Measurements from ENCODE around the gene TUBB1.

The TUBB1 gene

GRCh38 chr20:59025086-59025485 lies 5.9 kb downstream of the TUBB1 start (continued):
- TF ChIP-seq ZNF37A (tag by site-specific recombination; IDR thresholded peaks at IDR 0.05) (no peak), ZNF560 (tag by site-specific recombination; IDR thresholded peaks at IDR 0.05; ENCODE audit: borderline replicate concordance) (no peak), IKZF3 (tag by site-specific recombination; IDR thresholded peaks at IDR 0.05) (no peak), ZFP37 (tag by site-specific recombination; IDR thresholded peaks at IDR 0.05) (no peak), ZNF175 (tag by site-specific recombination; IDR thresholded peaks at IDR 0.05) (no peak), PRDM10 (tag by site-specific recombination; IDR thresholded peaks at IDR 0.05) (no peak), KLF9 (tag by site-specific recombination; IDR thresholded peaks at IDR 0.05; ENCODE audit: low read depth) (no peak)

GRCh38 chr20:59025511-59025910 lies 6.3 kb downstream of the TUBB1 start:
- TF ChIP-seq SP2 (tag by site-specific recombination; IDR thresholded peaks at IDR 0.05) (no peak), SP7 (tag by site-specific recombination; IDR thresholded peaks at IDR 0.05) (0 out of 2 replicates have a peak, but pooled peaks have one; percentile 35)
- TF ChIP-seq, protein P1, sequence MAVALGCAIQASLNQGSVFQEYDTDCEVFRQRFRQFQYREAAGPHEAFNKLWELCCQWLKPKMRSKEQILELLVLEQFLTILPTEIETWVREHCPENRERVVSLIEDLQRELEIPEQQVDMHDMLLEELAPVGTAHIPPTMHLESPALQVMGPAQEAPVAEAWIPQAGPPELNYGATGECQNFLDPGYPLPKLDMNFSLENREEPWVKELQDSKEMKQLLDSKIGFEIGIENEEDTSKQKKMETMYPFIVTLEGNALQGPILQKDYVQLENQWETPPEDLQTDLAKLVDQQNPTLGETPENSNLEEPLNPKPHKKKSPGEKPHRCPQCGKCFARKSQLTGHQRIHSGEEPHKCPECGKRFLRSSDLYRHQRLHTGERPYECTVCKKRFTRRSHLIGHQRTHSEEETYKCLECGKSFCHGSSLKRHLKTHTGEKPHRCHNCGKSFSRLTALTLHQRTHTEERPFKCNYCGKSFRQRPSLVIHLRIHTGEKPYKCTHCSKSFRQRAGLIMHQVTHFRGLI (tag by site-specific recombination; IDR thresholded peaks at IDR 0.05), result no peak
- CTCF ChIA-PET, result interaction anchor here (0.6 kb wide), 1 partner anchor 62 kb away, joined by 3 read pairs; no protein-coding TSS in a partner anchor
- H3K27ac ChIP-seq (ENCODE audit: extremely low read depth, low read depth, low read length), result no peak overlapping the region
- H3K9me3 ChIP-seq (ENCODE audit: control insufficient read depth, insufficient read depth, low read depth, low read length), result no peaks in the 10 kb centered on the region
- POLR2A ChIA-PET, result no interaction called here
- 0 out of 2 replicates have a peak, but pooled peaks cover 2% of the 10 kb centered on the region for H3K4me1 ChIP-seq (ENCODE audit: control insufficient read depth, insufficient read depth, low read length)
- H3K4me3 ChIP-seq (ENCODE audit: low read depth, low read length), result no peak overlapping the region
- H3K36me3 ChIP-seq (ENCODE audit: control insufficient read depth in 2 of 2, insufficient read depth in 1 of 2, low read length in 2 of 2), result peaks cover 7 to 79% of the 10 kb centered on the region in 2 experiments

- no peak for TF ChIP-seq GLIS2 (tag by site-specific recombination; IDR thresholded peaks at IDR 0.05)
- H3K27ac ChIP-seq (ENCODE audit: extremely low read depth, low read depth, low read length), result no peak overlapping the region
- H3K4me1 ChIP-seq (ENCODE audit: control insufficient read depth, insufficient read depth, low read length), result peaks cover 7% of the 10 kb centered on the region; the same call in 1 of the 2 replicates
- POLR2A ChIA-PET, result no interaction called here
- H3K9me3 ChIP-seq (ENCODE audit: control insufficient read depth, insufficient read depth, low read depth, low read length), result no peaks in the 10 kb centered on the region
- H3K4me3 ChIP-seq (ENCODE audit: low read depth, low read length), result no peak overlapping the region
- CTCF ChIA-PET, result no interaction called here
- H3K36me3 ChIP-seq (ENCODE audit: control insufficient read depth in 2 of 2, insufficient read depth in 1 of 2, low read length in 2 of 2), result peaks cover 5 to 87% of the 10 kb centered on the region in 2 experiments
These were observed 7.9 kb downstream of the TUBB1 start for GRCh38 chr20:59026904-59027740.

GRCh38 chr20:59027741-59028320 lies 8.6 kb downstream of the TUBB1 start:
- CTCF ChIA-PET, result interaction anchor here (0.6 to 0.7 kb wide), 2 partner anchors 8 to 990 kb away, joined by 3 read pairs; no protein-coding TSS in a partner anchor
- peaks cover 7% of the 10 kb centered on the region; the same call in 1 of the 2 replicates for H3K4me1 ChIP-seq (ENCODE audit: control insufficient read depth, insufficient read depth, low read length)
- no peak overlapping the region for H3K4me3 ChIP-seq (ENCODE audit: low read depth, low read length)
- H3K36me3 ChIP-seq (ENCODE audit: control insufficient read depth in 2 of 2, insufficient read depth in 1 of 2, low read length in 2 of 2), result peaks cover 4 to 83% of the 10 kb centered on the region in 2 experiments
- POLR2A ChIA-PET, result no interaction called here
- no peaks in the 10 kb centered on the region for H3K9me3 ChIP-seq (ENCODE audit: control insufficient read depth, insufficient read depth, low read depth, low read length)
- no peak overlapping the region for H3K27ac ChIP-seq (ENCODE audit: extremely low read depth, low read depth, low read length)
- TF ChIP-seq, protein P2, sequence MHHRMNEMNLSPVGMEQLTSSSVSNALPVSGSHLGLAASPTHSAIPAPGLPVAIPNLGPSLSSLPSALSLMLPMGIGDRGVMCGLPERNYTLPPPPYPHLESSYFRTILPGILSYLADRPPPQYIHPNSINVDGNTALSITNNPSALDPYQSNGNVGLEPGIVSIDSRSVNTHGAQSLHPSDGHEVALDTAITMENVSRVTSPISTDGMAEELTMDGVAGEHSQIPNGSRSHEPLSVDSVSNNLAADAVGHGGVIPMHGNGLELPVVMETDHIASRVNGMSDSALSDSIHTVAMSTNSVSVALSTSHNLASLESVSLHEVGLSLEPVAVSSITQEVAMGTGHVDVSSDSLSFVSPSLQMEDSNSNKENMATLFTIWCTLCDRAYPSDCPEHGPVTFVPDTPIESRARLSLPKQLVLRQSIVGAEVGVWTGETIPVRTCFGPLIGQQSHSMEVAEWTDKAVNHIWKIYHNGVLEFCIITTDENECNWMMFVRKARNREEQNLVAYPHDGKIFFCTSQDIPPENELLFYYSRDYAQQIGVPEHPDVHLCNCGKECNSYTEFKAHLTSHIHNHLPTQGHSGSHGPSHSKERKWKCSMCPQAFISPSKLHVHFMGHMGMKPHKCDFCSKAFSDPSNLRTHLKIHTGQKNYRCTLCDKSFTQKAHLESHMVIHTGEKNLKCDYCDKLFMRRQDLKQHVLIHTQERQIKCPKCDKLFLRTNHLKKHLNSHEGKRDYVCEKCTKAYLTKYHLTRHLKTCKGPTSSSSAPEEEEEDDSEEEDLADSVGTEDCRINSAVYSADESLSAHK (tag by site-specific recombination; IDR thresholded peaks at IDR 0.05), result no peak
- TF ChIP-seq, protein P3, sequence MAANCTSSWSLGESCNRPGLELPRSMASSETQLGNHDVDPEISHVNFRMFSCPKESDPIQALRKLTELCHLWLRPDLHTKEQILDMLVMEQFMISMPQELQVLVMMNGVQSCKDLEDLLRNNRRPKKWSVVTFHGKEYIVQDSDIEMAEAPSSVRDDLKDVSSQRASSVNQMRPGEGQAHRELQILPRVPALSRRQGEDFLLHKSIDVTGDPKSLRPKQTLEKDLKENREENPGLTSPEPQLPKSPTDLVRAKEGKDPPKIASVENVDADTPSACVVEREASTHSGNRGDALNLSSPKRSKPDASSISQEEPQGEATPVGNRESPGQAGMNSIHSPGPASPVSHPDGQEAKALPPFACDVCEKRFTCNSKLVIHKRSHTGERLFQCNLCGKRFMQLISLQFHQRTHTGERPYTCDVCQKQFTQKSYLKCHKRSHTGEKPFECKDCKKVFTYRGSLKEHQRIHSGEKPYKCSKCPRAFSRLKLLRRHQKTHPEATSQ (tag by site-specific recombination; IDR thresholded peaks at IDR 0.05), result no peak
- no peak for TF ChIP-seq ZNF623 (tag by site-specific recombination; IDR thresholded peaks at IDR 0.05)
- no peak for TF ChIP-seq OSR2 (tag by site-specific recombination; IDR thresholded peaks at IDR 0.05)
- TF ChIP-seq ZNF138 (tag by site-specific recombination; IDR thresholded peaks at IDR 0.05; ENCODE audit: borderline replicate concordance), result no peak
- TF ChIP-seq ZNF677 (tag by site-specific recombination; IDR thresholded peaks at IDR 0.05), result no peak
